Neural cell (in vitro differentiated cells): ENCODE data around the gene TCL1B. TPM values are rescaled to one million over a fixed set of nuclear protein-coding genes. Genes with fewer than 3 reads are reported as not detected.

Experiments used
- H2AFZ ChIP-seq: fragments of 200-600, 300-800 bp; sonication (generic), shearing (Covaris generic); 2 replicates; pipeline ENCODE4 v1.6.0; 2014; ENCODE audit warnings: low read depth, mild to moderate bottlenecking, antibody characterized with exemption, low read length, moderate library complexity
- H3F3A ChIP-seq: fragments of 200-600 bp; shearing (Covaris generic); 2 replicates; pipeline ENCODE4 v1.6.1; 2016; ENCODE audit warnings: mild to moderate bottlenecking, moderate library complexity, mixed read lengths, antibody characterized with exemption, low read length; ENCODE audit not compliant: insufficient read depth, poor library complexity, severe bottlenecking
- H3K27ac ChIP-seq: fragments of 200-600, 300-800 bp; sonication (generic), shearing (Covaris generic); 2 replicates; pipeline ENCODE4 v1.5.1; 2014; ENCODE audit warnings: mild to moderate bottlenecking, low read length, moderate library complexity
- H3K27me3 ChIP-seq: fragments of 300-800, 200-600 bp; sonication (generic), shearing (Covaris generic); 2 replicates; pipeline ENCODE4 v1.6.0; 2014; ENCODE audit warnings: mild to moderate bottlenecking, low read depth, low read length, moderate library complexity; ENCODE audit not compliant: insufficient read depth
- H3K36me3 ChIP-seq: fragments of 300-800, 200-600 bp; sonication (generic), shearing (Covaris generic); 2 replicates; pipeline ENCODE4 v1.5.1; 2014; ENCODE audit warnings: mild to moderate bottlenecking, antibody characterized with exemption, low read length, moderate library complexity; ENCODE audit not compliant: insufficient read depth
- H3K4me2 ChIP-seq: fragments of 300-800, 200-600 bp; sonication (generic), shearing (Covaris generic); 2 replicates; pipeline ENCODE4 v1.6.0; 2014; ENCODE audit warnings: mild to moderate bottlenecking, low read length
- H3K4me3 ChIP-seq: fragments of 300-800, 200-600 bp; sonication (generic), shearing (Covaris generic); 2 replicates; pipeline ENCODE4 v1.5.1; 2014; ENCODE audit warnings: mild to moderate bottlenecking, low read length, moderate library complexity
- H3K79me2 ChIP-seq: fragments of 200-600 bp; shearing (Covaris generic); replicated peaks from 2 replicates; pipeline ENCODE4 v1.6.0; 2014; ENCODE audit warnings: mild to moderate bottlenecking, low read length, moderate library complexity; ENCODE audit not compliant: insufficient read depth
- H3K9ac ChIP-seq: fragments of 300-800, 200-600 bp; sonication (generic), shearing (Covaris generic); 2 replicates; pipeline ENCODE4 v1.6.1; 2016; ENCODE audit warnings: mild to moderate bottlenecking, low read length, mixed read lengths
- H3K9me2 ChIP-seq: fragments of 200-600 bp; shearing (Covaris generic); 2 replicates; pipeline ENCODE4 v1.6.1; 2016; ENCODE audit warnings: mild to moderate bottlenecking, low read length, mixed read lengths; ENCODE audit not compliant: insufficient read depth
- H3K9me3 ChIP-seq: fragments of 200-600, 300-800 bp; sonication (generic), shearing (Covaris generic); 2 replicates; pipeline ENCODE4 v1.6.1; 2016; ENCODE audit warnings: mild to moderate bottlenecking, mixed run types, low read length, moderate library complexity, mixed read lengths
- H4K20me1 ChIP-seq: fragments of 200-600 bp; shearing (Covaris generic); 2 replicates; pipeline ENCODE4 v1.6.1; 2016; ENCODE audit warnings: mild to moderate bottlenecking, mixed run types; ENCODE audit not compliant: insufficient read depth
- EP300 ChIP-seq: fragments of 450-650 bp; conservative IDR thresholded peaks from 2 replicates; pipeline ENCODE4 v1.6.1; 2014; ENCODE audit warnings: antibody characterized with exemption, mild to moderate bottlenecking, moderate library complexity; ENCODE audit not compliant: poor library complexity, severe bottlenecking
- EZH2 ChIP-seq: fragments of 200-600, 300-800 bp; shearing (Covaris generic), sonication (generic); IDR thresholded peaks from 2 replicates; pipeline ENCODE4 v1.6.1; 2014; ENCODE audit warnings: antibody characterized with exemption, low read length, borderline replicate concordance, mild to moderate bottlenecking; ENCODE audit not compliant: insufficient read depth, poor library complexity, severe bottlenecking
- MXI1 ChIP-seq: fragments of 450-650 bp; conservative IDR thresholded peaks from 2 replicates; pipeline ENCODE4 v1.6.1; 2014; ENCODE audit warnings: antibody characterized with exemption, mild to moderate bottlenecking; ENCODE audit not compliant: poor library complexity, severe bottlenecking
- POLR2AphosphoS5 ChIP-seq: IDR thresholded peaks from 2 replicates; pipeline ENCODE4 v1.6.1; 2012
- RAD21 ChIP-seq: fragments of 450-650 bp; conservative IDR thresholded peaks from 2 replicates; pipeline ENCODE4 v1.6.1; 2014; ENCODE audit warnings: antibody characterized with exemption, mild to moderate bottlenecking, moderate library complexity
- SMC3 ChIP-seq: fragments of 450-650 bp; conservative IDR thresholded peaks from 2 replicates; pipeline ENCODE4 v1.6.1; 2014; ENCODE audit warnings: antibody characterized with exemption, mild to moderate bottlenecking, moderate library complexity; ENCODE audit not compliant: poor library complexity
- TAF1 ChIP-seq: IDR thresholded peaks from 2 replicates; pipeline ENCODE4 v1.6.1; 2012; ENCODE audit warnings: low read depth
- polyA plus RNA-seq: library from polyadenylated mRNA; depleted of rRNA; stranded (reverse); fragments of >200 nt; gene quantifications from 2 replicates; pipeline ENCODE4 v1.2.3, GENCODE V29; 2014
- TF ChIP-seq, protein P1 (sequence below): fragments of 450-650 bp; IDR thresholded peaks from 2 replicates; pipeline ENCODE4 v1.5.1; 2014; ENCODE audit warnings: antibody characterized with exemption, mild to moderate bottlenecking, moderate library complexity; ENCODE audit not compliant: poor library complexity, severe bottlenecking
- TF ChIP-seq, protein P2 (sequence below): IDR thresholded peaks from 2 replicates; pipeline ENCODE4 v1.6.1; 2012; ENCODE audit warnings: borderline replicate concordance

TCL1B gene
- polyA plus RNA-seq, 1 donor from 2014 or later = not detected

DNA sequence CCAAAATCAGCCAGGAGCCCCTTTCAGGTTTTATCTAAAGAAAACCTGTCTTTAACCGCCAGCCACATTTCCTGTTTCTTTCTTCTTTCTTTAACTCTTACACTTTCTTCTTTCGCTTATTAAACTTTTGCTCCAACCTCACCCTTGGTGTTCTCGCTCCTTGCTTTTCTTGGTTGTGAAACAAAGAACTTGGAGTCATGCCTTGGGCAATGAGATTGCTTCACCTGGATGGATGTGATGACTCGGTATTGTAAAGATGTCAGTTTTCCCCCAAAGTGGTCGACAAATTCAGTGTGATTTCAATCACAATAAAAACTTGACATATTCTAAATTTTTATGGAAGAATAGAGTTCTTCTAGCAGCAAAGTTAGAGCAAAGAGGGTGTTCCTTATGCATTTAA is 43.9 kb downstream of the TCL1B start:
- H3K4me2 ChIP-seq = no peak overlapping the region
- no peak for TF ChIP-seq MXI1
- no peak overlapping the region for H3K9ac ChIP-seq
- H3K4me3 ChIP-seq = no peak overlapping the region
- H3F3A ChIP-seq = no peaks in the 10 kb centered on the region
- no peaks in the 10 kb centered on the region for H3K79me2 ChIP-seq
- H3K9me3 ChIP-seq = no peaks in the 10 kb centered on the region
- H3K9me2 ChIP-seq = no peaks in the 10 kb centered on the region
- no peaks in the 10 kb centered on the region for H3K27me3 ChIP-seq
- no peaks in the 10 kb centered on the region for H3K36me3 ChIP-seq
- H3K27ac ChIP-seq = no peak overlapping the region
- H2AFZ ChIP-seq = no peak overlapping the region
- H4K20me1 ChIP-seq = no peaks in the 10 kb centered on the region

DNA sequence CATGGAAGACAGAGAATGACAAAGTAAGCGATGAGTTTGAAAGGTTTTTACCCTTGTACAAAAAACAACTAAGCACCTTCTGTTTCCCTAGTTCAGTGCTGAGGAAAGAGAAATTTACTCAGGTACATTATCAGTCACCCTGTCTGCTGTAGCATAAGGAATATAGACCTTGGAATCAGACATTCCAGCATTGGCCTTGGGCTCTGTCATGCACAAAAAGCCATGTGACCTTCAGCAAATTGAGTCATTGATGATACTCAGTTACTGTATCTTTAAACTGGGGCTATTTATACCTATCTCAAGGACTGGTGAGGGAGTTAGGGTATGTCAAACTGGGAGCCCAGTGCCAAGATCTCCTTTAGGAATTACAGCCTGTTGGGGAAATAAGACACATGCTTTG is 47.0 kb downstream of the TCL1B start:
- H3K9ac ChIP-seq = no peak overlapping the region
- no peaks in the 10 kb centered on the region for H3K36me3 ChIP-seq
- no peaks in the 10 kb centered on the region for H3K79me2 ChIP-seq
- H3K27ac ChIP-seq = no peak overlapping the region
- no peak overlapping the region for H2AFZ ChIP-seq
- no peaks in the 10 kb centered on the region for H4K20me1 ChIP-seq
- H3K27me3 ChIP-seq = no peaks in the 10 kb centered on the region
- H3K9me3 ChIP-seq = no peaks in the 10 kb centered on the region
- no peaks in the 10 kb centered on the region for H3K9me2 ChIP-seq
- H3K4me2 ChIP-seq = no peak overlapping the region
- TF ChIP-seq TAF1 (no peak), RAD21 (no peak)
- TF ChIP-seq, protein P1, sequence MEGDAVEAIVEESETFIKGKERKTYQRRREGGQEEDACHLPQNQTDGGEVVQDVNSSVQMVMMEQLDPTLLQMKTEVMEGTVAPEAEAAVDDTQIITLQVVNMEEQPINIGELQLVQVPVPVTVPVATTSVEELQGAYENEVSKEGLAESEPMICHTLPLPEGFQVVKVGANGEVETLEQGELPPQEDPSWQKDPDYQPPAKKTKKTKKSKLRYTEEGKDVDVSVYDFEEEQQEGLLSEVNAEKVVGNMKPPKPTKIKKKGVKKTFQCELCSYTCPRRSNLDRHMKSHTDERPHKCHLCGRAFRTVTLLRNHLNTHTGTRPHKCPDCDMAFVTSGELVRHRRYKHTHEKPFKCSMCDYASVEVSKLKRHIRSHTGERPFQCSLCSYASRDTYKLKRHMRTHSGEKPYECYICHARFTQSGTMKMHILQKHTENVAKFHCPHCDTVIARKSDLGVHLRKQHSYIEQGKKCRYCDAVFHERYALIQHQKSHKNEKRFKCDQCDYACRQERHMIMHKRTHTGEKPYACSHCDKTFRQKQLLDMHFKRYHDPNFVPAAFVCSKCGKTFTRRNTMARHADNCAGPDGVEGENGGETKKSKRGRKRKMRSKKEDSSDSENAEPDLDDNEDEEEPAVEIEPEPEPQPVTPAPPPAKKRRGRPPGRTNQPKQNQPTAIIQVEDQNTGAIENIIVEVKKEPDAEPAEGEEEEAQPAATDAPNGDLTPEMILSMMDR = no peak
- H3K4me3 ChIP-seq = no peak overlapping the region
- no peaks in the 10 kb centered on the region for H3F3A ChIP-seq

DNA sequence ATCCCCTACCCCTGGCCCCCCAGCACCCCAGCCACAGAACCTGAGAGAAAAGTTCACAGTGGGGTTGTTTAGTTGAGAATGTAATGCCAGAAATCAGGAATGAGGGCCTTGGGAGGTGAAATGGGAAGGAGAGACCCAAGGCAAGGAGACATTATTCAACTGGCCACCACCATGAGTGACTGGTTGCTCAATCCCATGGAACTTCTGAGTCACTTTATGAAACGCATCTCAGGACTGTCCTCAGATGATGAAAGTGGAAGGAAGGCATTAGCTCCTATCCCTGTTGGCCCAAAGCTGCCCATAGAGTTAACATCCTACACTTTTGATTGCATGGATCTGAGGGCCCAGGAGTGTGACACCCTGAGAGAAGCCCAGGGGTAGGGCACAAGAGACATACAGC is 53.1 kb downstream of the TCL1B start:
- no peaks in the 10 kb centered on the region for H3F3A ChIP-seq
- H3K27ac ChIP-seq = no peak overlapping the region
- H3K9ac ChIP-seq = no peak overlapping the region
- TF ChIP-seq POLR2AphosphoS5 (no peak), TAF1 (no peak), RAD21 (no peak), MXI1 (no peak), SMC3 (no peak), EP300 (no peak), EZH2 (no peak)
- TF ChIP-seq, protein P2, sequence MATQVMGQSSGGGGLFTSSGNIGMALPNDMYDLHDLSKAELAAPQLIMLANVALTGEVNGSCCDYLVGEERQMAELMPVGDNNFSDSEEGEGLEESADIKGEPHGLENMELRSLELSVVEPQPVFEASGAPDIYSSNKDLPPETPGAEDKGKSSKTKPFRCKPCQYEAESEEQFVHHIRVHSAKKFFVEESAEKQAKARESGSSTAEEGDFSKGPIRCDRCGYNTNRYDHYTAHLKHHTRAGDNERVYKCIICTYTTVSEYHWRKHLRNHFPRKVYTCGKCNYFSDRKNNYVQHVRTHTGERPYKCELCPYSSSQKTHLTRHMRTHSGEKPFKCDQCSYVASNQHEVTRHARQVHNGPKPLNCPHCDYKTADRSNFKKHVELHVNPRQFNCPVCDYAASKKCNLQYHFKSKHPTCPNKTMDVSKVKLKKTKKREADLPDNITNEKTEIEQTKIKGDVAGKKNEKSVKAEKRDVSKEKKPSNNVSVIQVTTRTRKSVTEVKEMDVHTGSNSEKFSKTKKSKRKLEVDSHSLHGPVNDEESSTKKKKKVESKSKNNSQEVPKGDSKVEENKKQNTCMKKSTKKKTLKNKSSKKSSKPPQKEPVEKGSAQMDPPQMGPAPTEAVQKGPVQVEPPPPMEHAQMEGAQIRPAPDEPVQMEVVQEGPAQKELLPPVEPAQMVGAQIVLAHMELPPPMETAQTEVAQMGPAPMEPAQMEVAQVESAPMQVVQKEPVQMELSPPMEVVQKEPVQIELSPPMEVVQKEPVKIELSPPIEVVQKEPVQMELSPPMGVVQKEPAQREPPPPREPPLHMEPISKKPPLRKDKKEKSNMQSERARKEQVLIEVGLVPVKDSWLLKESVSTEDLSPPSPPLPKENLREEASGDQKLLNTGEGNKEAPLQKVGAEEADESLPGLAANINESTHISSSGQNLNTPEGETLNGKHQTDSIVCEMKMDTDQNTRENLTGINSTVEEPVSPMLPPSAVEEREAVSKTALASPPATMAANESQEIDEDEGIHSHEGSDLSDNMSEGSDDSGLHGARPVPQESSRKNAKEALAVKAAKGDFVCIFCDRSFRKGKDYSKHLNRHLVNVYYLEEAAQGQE = no peak
- TF ChIP-seq, protein P1 = no peak
- no peak overlapping the region for H2AFZ ChIP-seq
- H3K4me3 ChIP-seq = no peak overlapping the region
- no peaks in the 10 kb centered on the region for H4K20me1 ChIP-seq
- H3K9me3 ChIP-seq = no peaks in the 10 kb centered on the region
- H3K36me3 ChIP-seq = no peaks in the 10 kb centered on the region
- no peaks in the 10 kb centered on the region for H3K9me2 ChIP-seq
- H3K4me2 ChIP-seq = no peak overlapping the region
- no peaks in the 10 kb centered on the region for H3K79me2 ChIP-seq
- no peaks in the 10 kb centered on the region for H3K27me3 ChIP-seq
